ENCODE data around the gene CRYBG2.

- TF ChIP-seq MYC (IDR thresholded peaks at IDR 0.05; ENCODE audit: low read depth, low read length): no peak
- no peak for TF ChIP-seq CTCF (IDR thresholded peaks at IDR 0.05; ENCODE audit: low read depth, low read length)
- TF ChIP-seq POLR2A (IDR thresholded peaks at IDR 0.05; ENCODE audit: extremely low read depth, insufficient read length): no peak
- TF ChIP-seq MAX (IDR thresholded peaks at IDR 0.05; ENCODE audit: low read depth, low read length): no peak
Measured at GRCh38 chr1:26280333-26281042, 73.4 kb downstream of the CRYBG2 start.
